NCI-H187 treated with DMSO at 0.1 percent for 48 hours (cell line): ENCODE results near the gene SESN1.

Source experiments
- DNase-seq: peaks from one replicate; lab custom pipeline; 2025; lab: John Stamatoyannopoulos, UW

Gene SESN1

DNA sequence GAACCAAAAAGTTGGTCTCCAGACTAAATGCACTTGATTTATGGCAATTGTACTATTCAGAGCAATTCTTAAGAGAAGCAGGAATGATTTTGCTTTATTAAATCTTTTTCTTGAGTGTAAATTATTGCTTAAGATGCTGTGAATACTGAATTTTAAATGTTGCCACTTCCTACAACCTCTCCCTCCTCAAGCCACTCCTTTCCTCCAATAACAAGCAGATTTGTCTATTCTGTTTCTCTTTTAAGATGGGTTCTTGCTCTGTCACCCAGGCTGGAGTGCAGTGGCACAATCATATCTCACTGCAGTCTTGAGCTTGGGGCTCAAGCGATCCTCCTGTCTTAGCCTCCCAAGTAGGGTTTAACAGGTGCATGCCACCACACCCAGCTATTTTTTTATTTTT, 65.3 kb downstream of the SESN1 start:
- no peak for DNase-seq

DNA sequence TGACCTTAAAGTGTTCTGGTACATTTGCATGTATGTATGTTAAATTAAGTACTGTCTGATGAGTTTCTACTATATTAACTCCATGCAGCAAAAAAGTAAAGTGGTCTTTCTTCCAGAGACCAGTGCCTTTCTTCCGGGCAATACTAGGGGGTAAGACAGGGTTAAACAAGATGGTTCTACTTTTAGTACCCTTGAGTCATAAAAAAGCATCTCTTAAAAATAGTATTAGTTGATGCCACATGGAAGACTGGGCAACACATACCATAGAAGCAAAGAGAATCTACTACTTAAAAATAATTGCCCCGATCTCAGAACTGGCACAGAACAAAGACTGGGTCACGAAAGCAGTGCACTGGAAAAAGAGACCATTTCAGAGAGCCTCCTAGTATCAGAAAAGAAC, 66.2 kb downstream of the SESN1 start:
- DNase-seq: no peak

DNA sequence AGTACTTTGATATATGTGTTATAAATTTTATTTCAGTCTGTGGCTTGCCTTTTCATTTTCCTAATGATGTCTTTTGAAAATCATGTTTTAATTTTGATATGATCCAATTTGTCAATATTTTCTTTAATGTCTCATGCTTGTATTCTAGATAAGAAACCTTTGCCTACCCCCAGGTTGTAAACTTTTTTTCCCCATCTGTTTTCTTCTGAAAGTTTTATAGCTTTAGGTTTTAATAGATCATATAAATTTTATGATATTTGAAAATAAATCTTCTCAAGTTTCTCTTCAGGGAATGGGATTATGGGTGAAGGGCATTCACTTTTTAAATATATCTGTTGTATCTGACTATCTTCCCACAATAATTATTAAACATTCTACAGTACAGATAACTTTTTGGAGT, 66.7 kb downstream of the SESN1 start:
- no peak for DNase-seq

DNA sequence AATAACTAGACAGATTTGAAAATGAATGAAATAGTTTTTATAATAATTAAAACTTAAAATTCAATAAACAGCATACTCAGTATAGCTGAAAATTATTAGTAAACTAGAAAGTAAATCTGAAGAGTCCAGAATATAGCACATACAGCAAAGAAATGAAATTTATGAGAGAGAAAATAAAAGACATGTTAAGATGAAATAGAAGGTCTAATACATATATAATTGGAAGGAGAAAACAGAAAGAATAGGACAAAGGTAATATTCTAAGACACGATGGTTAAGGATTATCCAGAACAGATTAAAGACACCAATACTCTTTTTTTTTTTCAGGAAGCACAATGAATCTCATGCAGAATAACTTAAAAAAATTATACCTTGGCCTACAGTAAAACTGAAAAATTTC, 69.0 kb downstream of the SESN1 start:
- DNase-seq: no peak

DNA sequence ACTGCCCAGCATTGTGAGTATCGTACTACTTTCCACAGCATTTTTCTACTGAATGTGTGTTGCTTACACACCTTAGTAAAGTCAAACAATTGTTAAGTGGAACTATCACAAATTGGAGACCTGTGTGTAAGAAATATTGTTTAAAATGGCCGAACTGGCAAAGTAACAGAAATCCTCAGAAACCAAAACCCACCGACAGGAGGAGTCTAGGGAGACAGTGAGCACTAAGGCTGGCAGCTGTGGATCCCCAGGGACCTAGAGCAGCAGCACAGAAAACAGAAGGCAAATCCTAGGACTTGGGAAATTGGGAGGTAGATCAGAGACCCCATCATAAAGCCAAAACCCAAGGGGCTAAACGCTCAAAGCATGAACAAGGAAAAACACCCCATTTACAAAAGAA, 69.9 kb downstream of the SESN1 start:
- DNase-seq: no peak

DNA sequence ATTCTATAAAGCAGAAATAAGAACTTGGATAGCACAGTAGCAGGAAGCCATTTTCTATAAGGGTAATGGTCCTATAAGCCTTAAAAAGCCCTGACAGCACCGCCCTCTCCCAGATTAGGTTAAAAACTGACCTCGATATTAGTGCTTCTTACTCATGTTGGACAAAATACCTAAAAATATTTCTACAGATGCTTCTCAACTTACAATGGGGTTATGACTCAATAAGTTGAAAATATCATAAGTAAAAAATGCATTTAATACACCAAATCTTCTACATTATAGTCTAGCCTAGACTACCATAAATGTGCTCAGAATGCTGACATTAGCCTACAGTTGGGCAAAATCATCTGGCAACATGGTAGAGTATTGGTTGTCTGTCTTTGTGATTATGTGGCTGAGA, 70.3 kb downstream of the SESN1 start:
- DNase-seq: no peak

DNA sequence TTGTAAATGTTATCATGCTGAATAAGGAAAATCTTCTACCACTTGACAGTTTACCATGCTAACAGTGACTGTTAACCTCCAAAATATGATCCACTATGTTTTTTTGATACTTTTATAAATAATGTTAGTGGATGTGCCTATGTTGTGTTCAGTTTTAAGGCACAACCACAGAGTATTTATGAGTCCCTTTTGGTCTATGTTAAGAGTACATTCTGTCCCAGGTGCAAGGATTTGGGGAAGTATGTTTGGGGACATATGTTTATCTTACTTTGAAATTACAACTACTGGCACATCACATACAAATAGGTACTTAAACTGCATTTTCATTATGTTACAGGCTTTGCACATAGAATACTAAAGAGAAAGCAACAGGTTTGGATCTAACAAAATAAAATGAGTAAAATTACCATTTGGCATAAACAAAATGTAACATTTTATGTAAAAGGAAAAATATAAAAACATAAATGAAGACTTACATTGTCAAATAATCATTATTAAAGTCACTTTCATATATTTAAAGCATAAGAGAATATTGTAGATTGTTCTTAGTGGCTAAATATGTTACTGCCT, 71.2 kb downstream of the SESN1 start:
- DNase-seq: no peak

DNA sequence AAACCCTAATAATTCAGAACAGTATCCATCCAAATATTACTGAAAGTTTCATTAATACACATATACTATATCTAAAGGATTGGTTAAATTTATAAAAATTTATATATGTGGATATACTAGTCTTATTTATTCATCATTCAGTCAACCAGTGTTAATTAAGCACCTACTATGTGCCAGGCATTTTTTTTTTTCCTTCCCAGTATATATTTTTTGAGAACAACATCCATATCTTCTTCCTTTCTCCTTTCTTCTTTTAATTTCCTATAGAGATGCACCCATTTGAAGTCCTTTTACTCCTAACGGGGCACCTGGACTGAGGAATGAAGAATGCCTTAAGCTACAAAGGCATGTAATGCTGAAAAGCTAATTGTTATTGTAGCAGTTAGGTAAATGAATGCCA, 72.8 kb downstream of the SESN1 start:
- DNase-seq: no peak

DNA sequence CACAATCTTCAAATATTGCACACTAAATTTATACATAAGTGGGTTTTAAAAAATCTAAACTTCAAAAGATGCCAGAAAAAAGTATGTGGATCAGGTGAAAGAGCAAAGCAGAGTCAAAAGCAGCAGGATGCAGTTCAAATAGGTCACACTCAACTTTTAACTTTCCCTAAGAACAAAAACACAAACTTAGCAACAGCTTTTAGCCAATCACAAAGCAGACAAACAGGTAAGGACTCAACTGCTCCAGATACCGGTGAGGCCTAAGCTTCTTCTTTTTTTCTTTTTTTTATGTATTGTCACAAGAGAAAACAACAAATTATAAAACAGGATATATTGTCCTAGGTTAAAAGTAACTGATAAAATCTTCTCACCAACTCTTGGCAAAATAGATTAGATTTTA, 74.7 kb downstream of the SESN1 start:
- DNase-seq: no peak

DNA sequence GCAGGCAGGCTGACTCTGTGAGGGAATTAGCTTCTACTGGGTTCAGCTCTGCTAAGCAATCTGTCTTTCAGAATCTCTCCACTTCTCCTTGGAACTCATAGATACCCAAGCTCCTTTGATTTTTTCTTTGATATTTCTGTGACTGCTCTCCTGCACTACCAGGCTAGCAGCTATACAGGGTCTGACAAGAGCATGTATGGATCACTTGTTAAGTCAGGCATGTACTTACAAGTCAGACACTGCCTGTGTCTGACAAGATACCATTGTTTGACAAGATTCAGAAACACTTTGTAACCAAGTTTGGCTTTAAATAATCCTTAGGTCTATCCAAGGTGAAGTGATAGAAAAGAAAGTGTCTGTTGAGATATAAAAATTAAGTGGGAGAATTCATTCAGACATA, 79.5 kb downstream of the SESN1 start:
- no peak for DNase-seq

DNA sequence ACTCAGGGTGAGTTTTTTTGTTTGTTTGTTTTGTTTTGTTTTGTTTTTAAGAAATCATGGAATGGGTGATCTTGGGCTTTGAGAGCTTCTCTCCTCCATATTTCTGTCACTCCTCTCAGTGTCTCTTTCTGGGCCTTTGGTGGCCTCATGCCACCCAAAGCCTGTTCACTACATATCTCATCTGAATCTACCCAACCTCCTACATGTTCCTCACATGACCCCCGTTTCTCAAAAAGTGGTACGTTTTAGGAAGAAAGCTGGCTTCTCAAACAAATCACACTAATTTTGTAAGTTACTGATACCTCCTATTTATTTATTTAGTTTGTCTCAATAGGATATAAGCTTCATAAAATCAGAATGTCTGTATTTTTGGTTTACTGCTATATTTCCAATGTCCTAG, 80.0 kb downstream of the SESN1 start:
- no peak for DNase-seq

DNA sequence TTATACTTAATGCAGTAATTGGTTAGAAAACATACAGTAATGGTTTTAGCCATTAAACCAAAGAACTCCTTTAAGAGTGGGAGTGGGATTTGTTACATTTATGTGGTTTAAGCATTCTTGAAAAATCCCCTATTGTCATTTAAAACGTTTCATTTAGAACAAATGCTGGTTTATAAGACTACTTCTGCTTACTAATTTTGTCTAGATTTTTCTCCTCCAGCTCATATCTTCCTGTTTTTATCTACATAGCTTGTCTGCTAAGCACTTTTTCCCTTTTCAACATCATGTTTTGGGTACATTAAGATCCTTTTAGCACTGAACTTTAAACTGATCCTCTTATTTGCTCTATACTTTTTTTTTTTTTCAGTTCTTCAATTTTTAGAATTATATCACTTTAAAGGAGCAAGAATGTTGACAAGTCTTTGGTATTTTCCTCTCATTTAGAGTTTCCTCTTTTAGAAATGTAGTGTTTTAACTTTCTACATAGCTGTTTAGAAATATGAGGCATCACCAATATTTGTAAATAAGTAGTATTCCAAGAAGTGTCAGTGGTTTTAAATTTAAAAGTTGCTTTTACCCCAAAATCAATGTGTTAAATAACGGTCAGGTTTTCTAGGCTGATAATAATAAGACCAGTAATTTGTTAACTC, 80.9 kb downstream of the SESN1 start:
- no peak for DNase-seq

DNA sequence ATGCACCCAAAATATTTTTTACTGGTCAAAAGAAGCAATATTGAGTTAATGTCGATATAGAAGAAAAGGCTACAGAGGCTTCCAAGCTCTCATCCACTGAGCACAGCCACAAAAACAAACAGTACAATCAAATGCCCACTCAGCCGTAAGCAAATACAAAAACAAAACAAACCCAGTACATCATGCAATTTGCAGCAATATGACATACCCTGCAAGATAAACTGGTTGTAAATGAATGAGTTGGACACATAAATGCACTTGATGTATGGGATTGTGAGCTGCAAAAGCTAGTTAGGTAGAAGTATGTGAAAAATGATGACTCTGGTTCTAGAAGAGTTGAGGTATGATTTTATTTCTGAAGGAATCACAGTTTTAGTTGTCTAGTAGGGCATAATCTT, 83.9 kb downstream of the SESN1 start:
- no peak for DNase-seq

DNA sequence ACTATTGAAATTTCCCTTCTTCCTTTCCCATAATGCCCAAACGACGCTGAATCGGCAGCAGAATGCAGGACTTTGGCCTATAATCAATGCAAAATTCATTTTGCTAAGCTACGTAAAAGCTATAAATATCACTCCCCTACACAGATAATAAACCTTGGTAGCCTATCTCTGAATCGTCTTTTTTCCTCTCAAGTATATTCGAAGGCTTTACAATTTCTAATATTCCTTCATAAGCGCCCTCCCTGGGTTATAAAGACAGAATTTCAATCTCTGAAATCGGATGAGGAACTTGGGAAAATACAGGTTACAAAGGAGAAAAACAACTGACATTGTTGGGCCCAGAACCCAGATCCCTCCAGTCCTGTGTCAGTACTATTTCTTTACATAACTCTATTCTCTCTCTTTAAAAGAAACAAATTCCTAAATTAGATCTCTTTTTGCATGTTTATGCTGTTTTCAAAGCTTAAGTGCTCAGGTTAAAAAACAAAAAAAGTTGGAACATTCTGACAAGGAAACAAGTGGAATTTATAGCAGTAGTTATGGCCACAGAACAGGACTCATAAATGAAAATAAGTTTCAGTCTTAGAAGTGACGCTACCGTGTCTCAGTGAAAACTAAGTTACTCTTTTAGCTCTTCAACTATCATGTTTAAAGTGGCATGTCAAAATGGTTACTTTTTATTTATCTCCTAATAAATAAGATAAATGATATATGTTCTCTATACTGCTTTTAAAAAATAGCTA, 84.5 kb downstream of the SESN1 start:
- no peak for DNase-seq

DNA sequence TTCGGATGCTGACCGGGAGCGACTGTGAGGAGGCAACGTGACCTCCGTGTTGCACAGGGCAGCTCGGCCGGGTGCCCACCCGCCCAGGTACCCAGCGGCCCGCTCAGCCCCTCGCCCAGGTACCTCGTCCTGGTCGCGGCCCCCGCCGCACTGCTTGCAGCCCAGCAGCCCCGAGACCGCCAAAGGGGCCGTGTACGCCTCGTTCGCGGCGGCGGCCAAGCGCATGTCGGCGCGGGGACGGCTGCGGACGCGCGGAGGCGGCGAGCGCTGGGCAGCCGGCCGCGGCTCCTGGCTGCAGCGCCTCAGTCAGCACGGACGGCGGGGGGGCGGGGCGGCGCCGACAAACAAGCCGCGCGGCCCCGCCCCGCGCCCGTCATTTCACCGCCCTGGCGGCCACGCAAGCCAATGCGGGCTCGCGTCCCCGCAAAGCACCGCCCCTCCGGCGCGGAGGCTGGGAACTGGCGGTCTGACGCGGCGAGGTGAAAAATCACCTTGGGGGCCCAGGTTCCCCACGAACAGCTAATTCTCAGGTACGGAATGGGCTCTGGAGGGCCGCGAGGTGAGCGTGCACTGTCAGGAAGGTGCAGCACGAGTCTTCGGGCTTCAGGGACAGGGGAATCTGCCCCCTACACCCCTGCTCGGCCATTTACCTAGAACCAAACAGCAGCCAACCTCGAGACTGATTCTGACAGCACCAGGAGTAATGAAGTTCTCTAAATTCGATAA, 85.2 kb downstream of the SESN1 start:
- DNase-seq: peak; percentile 8

DNA sequence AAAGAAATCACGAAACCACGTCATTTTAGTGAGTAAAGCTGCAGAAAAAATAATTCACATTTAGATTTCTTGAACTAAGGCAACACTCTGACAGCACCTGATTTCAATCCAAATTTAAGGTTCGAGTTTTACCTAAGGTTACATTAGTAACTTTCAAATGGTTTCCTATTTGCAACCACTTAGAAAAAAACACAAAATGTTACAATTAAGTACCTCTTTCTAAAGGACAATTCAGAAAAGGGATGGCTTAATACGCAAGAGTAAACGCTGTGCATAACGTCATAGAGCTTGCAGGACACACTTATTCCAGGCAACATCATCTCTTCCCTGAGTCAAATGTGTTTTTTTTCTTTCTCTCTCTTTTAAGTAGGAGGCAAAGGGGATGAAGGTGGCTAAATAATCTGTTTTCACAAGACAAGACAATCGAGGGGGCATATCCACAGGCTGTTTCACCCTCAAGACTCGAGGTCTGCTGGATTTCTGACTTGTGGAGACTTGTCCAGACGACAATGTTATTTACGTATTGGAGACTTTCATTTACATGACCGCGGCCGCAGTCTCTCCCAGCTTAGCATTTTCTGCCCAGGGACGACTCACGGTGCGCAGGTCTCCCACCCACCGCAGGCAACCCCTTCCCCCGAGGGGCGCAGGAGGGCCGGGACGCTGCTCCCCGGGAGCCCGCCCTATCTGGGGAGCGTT, 86.0 kb downstream of the SESN1 start:
- DNase-seq: no peak

DNA sequence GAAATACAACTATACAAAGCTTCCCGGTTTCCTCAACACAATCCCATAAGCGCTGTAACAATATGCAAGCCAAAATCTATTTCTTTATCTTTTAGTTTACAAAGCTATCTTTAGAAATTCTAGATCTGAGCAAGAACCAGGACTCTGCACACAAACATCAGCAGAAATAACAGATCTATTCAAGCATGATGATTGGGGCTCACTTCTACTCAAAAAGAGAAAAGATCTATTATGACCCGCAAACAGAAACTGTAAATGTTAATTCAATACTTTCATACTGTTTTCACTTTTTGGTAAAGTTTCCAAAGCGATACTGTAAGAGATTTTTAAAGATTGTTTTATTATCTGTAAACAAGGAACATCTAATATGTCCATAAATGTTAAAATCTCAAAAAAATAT, 86.6 kb downstream of the SESN1 start:
- DNase-seq: no peak

DNA sequence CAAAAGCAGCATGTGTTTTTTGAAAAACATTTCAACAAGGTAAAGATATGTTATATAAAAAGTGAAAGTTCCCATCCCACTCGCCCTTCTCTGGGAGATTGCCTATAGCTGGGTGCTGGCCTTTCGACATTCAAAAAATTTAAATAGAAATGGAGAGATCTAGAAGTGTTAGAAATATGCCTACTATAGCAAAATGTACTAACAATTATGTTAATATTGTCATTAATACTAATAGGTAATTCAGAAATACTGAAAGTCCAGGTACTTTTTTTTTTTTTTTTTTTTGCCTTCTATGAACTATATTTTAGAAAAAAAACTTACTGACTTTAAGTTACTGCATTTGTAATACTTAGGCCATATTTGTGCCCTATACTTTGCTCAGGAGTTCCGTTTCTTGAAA, 87.1 kb downstream of the SESN1 start:
- no peak for DNase-seq

DNA sequence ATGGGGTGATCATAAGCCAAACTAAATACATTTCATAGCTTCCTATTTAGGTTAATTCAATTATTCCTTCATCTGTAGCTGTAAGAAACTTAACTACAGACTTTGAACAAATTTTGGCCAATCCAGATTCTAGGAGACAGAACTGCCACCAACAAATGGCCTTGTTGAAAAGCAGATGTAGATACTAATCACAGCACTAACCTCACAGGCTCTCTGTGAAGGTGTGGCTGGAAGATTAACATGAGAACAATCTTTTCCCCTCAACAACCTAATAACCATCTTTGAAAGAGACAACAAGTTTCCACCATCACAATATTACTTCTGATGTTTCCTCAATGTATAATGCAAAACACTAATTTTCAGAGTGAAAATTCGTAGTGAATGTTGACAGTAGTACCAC, 87.8 kb downstream of the SESN1 start:
- no peak for DNase-seq

DNA sequence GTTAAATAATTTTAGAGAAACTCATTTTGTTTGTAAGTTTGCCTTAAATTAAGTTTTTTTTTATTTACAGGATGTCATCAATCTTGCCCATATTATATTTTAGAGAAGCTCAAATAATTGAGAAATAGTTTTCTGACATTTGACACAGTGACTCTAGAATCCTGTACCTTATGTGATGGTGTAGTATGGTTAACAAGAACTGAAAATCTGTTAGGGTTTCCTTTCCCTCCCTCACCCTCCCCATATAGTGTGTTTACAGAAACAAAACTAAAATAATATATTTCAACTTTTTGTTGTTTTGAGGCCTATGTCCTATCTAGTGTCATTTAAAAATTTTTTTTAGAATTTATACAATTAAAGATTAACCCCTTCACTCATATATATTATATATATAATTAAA, 91.8 kb downstream of the SESN1 start:
- DNase-seq: no peak

DNA sequence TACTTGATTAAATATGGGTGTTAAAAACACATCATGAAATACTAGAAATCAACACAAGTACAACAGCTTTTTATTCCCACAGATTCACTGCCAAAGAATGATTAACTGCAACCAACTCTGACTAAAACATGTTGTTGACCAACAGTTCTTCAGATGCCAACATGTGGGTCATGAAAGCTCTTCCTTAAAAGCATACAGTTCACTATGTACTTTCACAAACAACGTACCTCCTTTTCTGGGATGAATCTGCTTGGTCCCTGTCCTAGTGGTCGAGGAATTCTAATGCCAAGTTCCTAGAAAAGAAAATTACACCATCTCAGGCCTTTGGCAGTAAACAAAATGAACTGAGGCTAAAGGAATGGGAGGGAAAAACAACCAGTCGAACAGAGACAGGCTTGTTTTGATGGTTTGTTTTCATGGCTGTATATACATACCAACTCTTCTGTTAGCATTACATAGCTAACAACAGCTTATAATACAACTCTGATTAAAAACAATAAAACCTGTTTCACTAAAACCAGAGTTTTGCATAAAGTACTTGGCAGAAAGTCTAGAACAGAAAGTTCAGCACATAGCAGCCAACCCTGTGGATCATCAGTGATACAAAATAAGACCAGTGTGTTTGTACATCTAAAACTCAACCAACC, 92.5 kb downstream of the SESN1 start:
- no peak for DNase-seq
